ENCODE results near the gene PRSS21. TPM values are rescaled to one million over a fixed set of nuclear protein-coding genes. Genes with fewer than 3 reads are reported as not detected.

Gene PRSS21
- total RNA-seq, 3 donors from 2014 or later: 0.51 to 4.1 (median 0.58) TPM

DNA sequence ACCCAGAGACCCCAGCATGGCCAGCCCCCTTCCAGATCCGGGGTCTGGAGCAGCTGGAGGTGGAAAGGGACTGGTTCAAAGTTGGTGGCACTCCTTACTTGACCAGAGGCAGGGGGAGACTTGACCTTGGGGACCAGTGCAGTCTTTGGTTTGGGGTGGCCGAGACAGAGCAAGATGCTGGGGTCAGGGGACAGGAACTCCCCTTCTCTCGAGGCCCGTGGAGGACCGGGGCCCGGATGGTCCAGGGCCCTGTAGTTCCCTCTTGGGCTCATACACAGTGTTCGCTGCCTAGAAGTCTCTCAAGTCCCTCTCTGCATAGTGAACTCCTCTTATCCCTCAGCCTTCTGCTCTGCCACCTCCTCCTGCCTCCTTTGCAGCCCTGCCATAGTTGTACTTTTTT, 29.1 kb upstream of the PRSS21 start:
- no peaks in the 10 kb centered on the region for H3K36me3 ChIP-seq (ENCODE audit: low read depth)
- H3K4me1 ChIP-seq (ENCODE audit: low read depth): peaks cover 14% of the 10 kb centered on the region
- no peak overlapping the region for H3K4me3 ChIP-seq
- intact Hi-C loops (cut with DNase I, micrococcal nuclease): no loop called here
- TF ChIP-seq CTCF (IDR thresholded peaks at IDR 0.05): no peak
- H3K9me3 ChIP-seq: no peaks in the 10 kb centered on the region
- DNase-seq (peak in 2 of 3 donors; percentile 17 to 19), ATAC-seq (no peak)

GRCh38 chr16:2790631-2791030, 26.4 kb upstream of the PRSS21 start:
- ATAC-seq (no peak), DNase-seq (peak in 2 of 3 donors; percentile 4 to 38)
- TF ChIP-seq CTCF (IDR thresholded peaks at IDR 0.05): no peak
- Histone ChIP-seq H3K4me1 (ENCODE audit: low read depth) (peaks cover 12% of the 10 kb centered on the region), H3K9me3 (no peaks in the 10 kb centered on the region), H3K4me3 (no peak overlapping the region), H3K36me3 (ENCODE audit: low read depth) (no peaks in the 10 kb centered on the region)
- intact Hi-C loops (cut with DNase I, micrococcal nuclease): no loop called here

GRCh38 chr16:2791174-2791573, 25.9 kb upstream of the PRSS21 start:
- TF ChIP-seq CTCF (IDR thresholded peaks at IDR 0.05): no peak
- Histone ChIP-seq H3K36me3 (ENCODE audit: low read depth) (no peaks in the 10 kb centered on the region), H3K4me1 (ENCODE audit: low read depth) (peaks cover 12% of the 10 kb centered on the region), H3K4me3 (no peak overlapping the region), H3K9me3 (no peaks in the 10 kb centered on the region)
- ATAC-seq: no peak
- intact Hi-C loops (cut with DNase I, micrococcal nuclease): no loop called here
- peak in 2 of 3 donors; percentile 10 to 34 for DNase-seq

GRCh38 chr16:2792940-2793339, 24.1 kb upstream of the PRSS21 start:
- ATAC-seq (no peak), DNase-seq (no peak)
- TF ChIP-seq CTCF (IDR thresholded peaks at IDR 0.05): no peak
- Histone ChIP-seq H3K4me1 (ENCODE audit: low read depth) (peaks cover 12% of the 10 kb centered on the region), H3K36me3 (ENCODE audit: low read depth) (no peaks in the 10 kb centered on the region), H3K4me3 (no peak overlapping the region), H3K9me3 (no peaks in the 10 kb centered on the region)
- intact Hi-C loops (cut with DNase I, micrococcal nuclease): no loop called here

DNA sequence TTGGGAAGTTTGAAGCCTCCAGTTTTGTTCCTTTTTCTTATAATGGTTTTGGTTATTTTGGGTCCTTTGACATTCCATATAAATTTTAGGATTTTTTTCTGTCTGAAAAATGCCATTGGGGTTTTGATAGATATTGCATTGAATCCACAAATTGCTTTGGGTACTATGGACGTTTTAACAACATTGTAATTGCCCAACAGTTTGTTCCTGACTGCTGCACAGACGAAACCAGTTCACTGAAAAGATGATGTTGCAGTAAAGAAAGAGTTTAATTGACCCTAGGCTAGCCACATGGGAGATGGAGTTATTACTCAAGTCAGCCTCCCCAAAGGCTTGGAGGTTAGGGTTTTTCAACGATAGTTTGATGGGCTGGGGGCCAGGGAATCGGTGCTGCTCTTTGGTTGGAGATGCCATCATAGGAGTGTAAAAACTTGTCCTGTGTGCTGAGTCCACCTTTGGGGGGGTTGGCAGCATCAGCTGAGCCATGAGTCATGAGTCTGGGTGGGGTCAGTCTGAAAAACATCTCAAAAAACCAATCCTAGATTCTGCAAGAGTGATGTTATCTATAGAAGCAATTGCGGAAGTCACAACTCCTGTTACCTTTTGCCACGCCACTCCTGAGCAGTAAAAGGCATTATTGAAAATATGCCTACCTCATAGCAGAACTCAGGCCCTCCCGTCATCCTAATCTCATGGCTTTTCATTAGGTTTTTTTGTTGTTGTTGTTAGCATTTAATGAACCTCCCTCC, 21.5 kb upstream of the PRSS21 start:
- Histone ChIP-seq H3K36me3 (ENCODE audit: low read depth) (no peaks in the 10 kb centered on the region), H3K9me3 (no peaks in the 10 kb centered on the region), H3K4me3 (no peak overlapping the region), H3K4me1 (ENCODE audit: low read depth) (peaks cover 20% of the 10 kb centered on the region)
- ATAC-seq: peak; percentile 54
- intact Hi-C loops (cut with DNase I, micrococcal nuclease): no loop called here
- no peak for TF ChIP-seq CTCF (IDR thresholded peaks at IDR 0.05)
- peak; percentile 48 to 61 (median 51) for DNase-seq

All from mucosa of descending colon (tissue), 3 donors.